Heart right ventricle (tissue), 16 donors: ENCODE data around the gene GPHN. TPM values are rescaled to one million over a fixed set of nuclear protein-coding genes. Genes with fewer than 3 reads are reported as not detected.

Source experiments
- ATAC-seq, 8 donors: fragments of 200-7000 bp; cut with Tn5 transposase; one replicate each; pipeline ENCODE4 v1.9.1; 2020; ENCODE audit warnings: mild to moderate bottlenecking in 8 of 8, moderate library complexity in 8 of 8, moderate number of reproducible peaks in 1 of 8
- DNase-seq, 2 donors: peaks; one replicate each; pipeline ENCODE4 v3.0.0-alpha.2; 2020
- H3K27ac ChIP-seq, 10 donors: fragments of 200-600 bp; sonication (generic) in 2 of 10; one replicate each; pipeline versions ENCODE4 v1.5.0 to v1.8.0; 2020 to 2022; ENCODE audit warnings: mild to moderate bottlenecking in 3 of 10
- H3K27me3 ChIP-seq, 7 donors: fragments of 200-600 bp; one replicate each; pipeline ENCODE4 v1.8.0; 2021 to 2022; ENCODE audit warnings: mild to moderate bottlenecking in 2 of 7
- H3K36me3 ChIP-seq, 9 donors: fragments of 200-600 bp; sonication (generic) in 1 of 9; one replicate each; pipeline versions ENCODE4 v1.5.0 to v1.8.0; 2020 to 2022; ENCODE audit warnings: mild to moderate bottlenecking in 2 of 9
- H3K4me1 ChIP-seq, 9 donors: fragments of 200-600 bp; sonication (generic) in 1 of 9; one replicate each; pipeline versions ENCODE4 v1.5.0 to v1.8.0; 2020 to 2022; ENCODE audit warnings: mild to moderate bottlenecking in 4 of 9
- H3K4me3 ChIP-seq, 10 donors: fragments of 200-600 bp; sonication (generic) in 2 of 10; one replicate each; pipeline versions ENCODE4 v1.5.0 to v1.8.0; 2020 to 2022; ENCODE audit warnings: mild to moderate bottlenecking in 7 of 10, moderate library complexity in 2 of 10
- H3K9me3 ChIP-seq, 11 donors: fragments of 200-600 bp in 10 of 11; sonication (generic) in 2 of 11; one replicate each; pipeline versions ENCODE4 v1.5.0 to v1.8.0; 2013 to 2022; ENCODE audit warnings: mild to moderate bottlenecking in 2 of 11, control low read depth in 1 of 11, moderate library complexity in 1 of 11
- CTCF ChIP-seq, 9 donors: fragments of 200-600 bp; sonication (generic) in 2 of 9; IDR thresholded peaks; one replicate each; pipeline versions ENCODE4 v1.5.0 to v1.8.0; 2021 to 2022; ENCODE audit warnings: antibody characterized with exemption in 9 of 9, mild to moderate bottlenecking in 5 of 9, moderate library complexity in 1 of 9
- WGBS, 2 donors: extraction: QIAGEN DNeasy Blood & Tissue Kit; methylation state at CpG; one replicate each; pipeline ENCODE4 v1.1.7; 2013; ENCODE audit warnings: inconsistent platforms in 1 of 2; 5-methylcytosine and 5-hydroxymethylcytosine counted together
- intact Hi-C, 10 donors: fragments of 100-400 bp; cut with DNase I; formaldehyde crosslinking; loops; one replicate each; pipeline versions ENCODE4 v1.11.1 to v1.14.2; 2022
- polyA plus RNA-seq, 2 donors: library from polyadenylated mRNA; stranded (reverse); fragments of 200-250 nt; gene quantifications; one replicate each; pipeline ENCODE4 v1.2.3, GENCODE V29; 2013
- total RNA-seq, 10 donors: library from RNA; stranded (reverse); fragmentation: NEBNext Ultra II Directional in 3 of 10; extraction: Animal tissue kit (Norgen Biotek cat#: 25700) in 3 of 10; gene quantifications; one replicate each; pipeline versions ENCODE4 v1.2.1 to v1.2.4, GENCODE V29; 2021 to 2023
- donor health status: Arrhythmogenic right ventricular cardiomyopathy.
- donor health status: ischemic (EF 13 %, LVEDD 7.1; RV severe dilation, severe dysfunction).
- donor health status: healthy with polysubstance abuse.
- donor health status: DM: no; HTN: yes; CAD: no.
- donor health status: DM: no; HTN: no; CAD: no.
- donor health status: ischemic (EF 25% LVEDD 6.9; RV normal size, moderate dysfunction).
- donor health status: ischemic (EF 25% LVEDD 5.7; RV mildly dilated, moderate dysfunction).
- donor health status: healthy.
- donor health status: DM: yes; HTN: yes; CAD: no.
- donor health status: Ischemic cardiomyopathy.
- donor health status: ischemic (EF 35%, LVEDD 5.7; RV mildly dilated, moderate dysfunction).
- donor health status: nonischemic (EF 11% LVEDD 7.7; RV severe dilation, severe dysfunction).
- donor health status: DM: yes; HTN: yes; CAD: no.
- donor health status: PGD.
- donor health status: ischemic (EF 29% LVEDD 5.4; RV normal size, mild dysfunction).
- donor health status: nonischemic (EF 23%, LVEDD 6.1; RV moderate dilation, normal function).

GPHN gene
- total and polyA plus RNA-seq, 12 donors: 12.2 to 48.0 (median 32.2) TPM

- peaks cover 0 to 4% (median 0%) of the 10 kb centered on the region in 9 donors for H3K36me3 ChIP-seq
- 76 to 99% methylated on average over 2 of the region's 2 CpGs for WGBS, 2 donors
- intact Hi-C loops: no loop called here
Observed at GRCh38 chr14:67004521-67004920, 496.6 kb downstream of the GPHN start.

GRCh38 chr14:67010602-67011001 is 502.7 kb downstream of the GPHN start:
- DNase-seq (no peak), ATAC-seq (no peak)
- 89 to 100% methylated on average over 1 of the region's 1 CpG for WGBS, 2 donors
- no peaks in the 10 kb centered on the region for H3K27me3 ChIP-seq
- no peak for TF ChIP-seq CTCF (IDR thresholded peaks at IDR 0.05)
- H3K27ac ChIP-seq: no peak overlapping the region
- H3K36me3 ChIP-seq: no peaks in the 10 kb centered on the region
- H3K4me3 ChIP-seq: no peak overlapping the region
- H3K9me3 ChIP-seq: no peaks in the 10 kb centered on the region
- intact Hi-C loops: no loop called here
- H3K4me1 ChIP-seq: no peaks in the 10 kb centered on the region

More at GRCh38 chr14:67004521-67004920, 496.6 kb downstream of the GPHN start:
- Histone ChIP-seq H3K27me3 (no peaks in the 10 kb centered on the region), H3K9me3 (no peaks in the 10 kb centered on the region), H3K4me1 (no peaks in the 10 kb centered on the region), H3K4me3 (no peak overlapping the region), H3K27ac (no peak overlapping the region)
- no peak for DNase-seq
- TF ChIP-seq CTCF (IDR thresholded peaks at IDR 0.05): no peak
- ATAC-seq: no peak

GRCh38 chr14:67016856-67017255 is 508.9 kb downstream of the GPHN start:
- Histone ChIP-seq H3K9me3 (no peaks in the 10 kb centered on the region), H3K4me1 (no peaks in the 10 kb centered on the region), H3K4me3 (no peak overlapping the region), H3K27me3 (no peaks in the 10 kb centered on the region), H3K27ac (no peak overlapping the region), H3K36me3 (no peaks in the 10 kb centered on the region)
- DNase-seq: no peak
- no peak for TF ChIP-seq CTCF (IDR thresholded peaks at IDR 0.05)
- ATAC-seq: no peak
- intact Hi-C loops: no loop called here

- H3K9me3 ChIP-seq: no peaks in the 10 kb centered on the region
- no peak for DNase-seq
- H3K4me3 ChIP-seq: no peak overlapping the region
- H3K27me3 ChIP-seq: no peaks in the 10 kb centered on the region
- ATAC-seq: no peak
- no peaks in the 10 kb centered on the region for H3K4me1 ChIP-seq
- no peak for TF ChIP-seq CTCF (IDR thresholded peaks at IDR 0.05)
- intact Hi-C loops: no loop called here
- no peak overlapping the region for H3K27ac ChIP-seq
- H3K36me3 ChIP-seq: peaks cover 0 to 1% (median 0%) of the 10 kb centered on the region in 9 donors
Observed at GRCh38 chr14:67018720-67019119, 510.8 kb downstream of the GPHN start.

- 93 to 94% methylated on average over 3 of the region's 3 CpGs for WGBS, 2 donors
Observed at GRCh38 chr14:67019796-67020195, 511.8 kb downstream of the GPHN start.

More at GRCh38 chr14:67019796-67020195, 511.8 kb downstream of the GPHN start:
- ATAC-seq (no peak), DNase-seq (no peak)
- intact Hi-C loops: no loop called here
- Histone ChIP-seq H3K27me3 (no peaks in the 10 kb centered on the region), H3K27ac (no peak overlapping the region), H3K9me3 (peaks cover 0 to 6% (median 0%) of the 10 kb centered on the region in 11 donors), H3K4me1 (no peaks in the 10 kb centered on the region), H3K36me3 (peaks cover 0 to 8% (median 0%) of the 10 kb centered on the region in 9 donors), H3K4me3 (no peak overlapping the region)
- no peak for TF ChIP-seq CTCF (IDR thresholded peaks at IDR 0.05)
